ENCODE results near the gene PACS1. TPM values are rescaled to one million over a fixed set of nuclear protein-coding genes. Genes with fewer than 3 reads are reported as not detected.

PACS1 gene
- total RNA-seq, 1 experiment from 2014 or later, result 8.9 TPM

DNA sequence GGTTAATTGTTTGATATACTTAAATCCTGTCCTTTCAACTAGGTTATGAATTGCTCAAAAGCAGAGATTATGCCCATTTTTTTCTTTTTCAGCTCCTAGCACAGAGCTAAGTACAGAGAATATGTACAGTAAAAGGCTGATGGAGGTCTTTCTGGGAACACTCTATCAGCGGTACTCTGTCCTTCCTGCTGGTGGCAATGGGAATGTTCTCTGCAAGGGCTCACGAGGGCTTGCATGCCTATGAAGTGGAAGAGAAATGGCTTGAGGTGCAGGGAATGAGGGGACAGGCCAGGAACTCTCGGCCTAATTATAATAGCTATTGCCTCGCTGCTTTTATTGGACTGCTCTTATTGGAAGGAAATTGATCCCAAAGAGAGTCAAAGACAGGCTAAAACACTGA, 114.7 kb downstream of the PACS1 start:
- no peak for DNase-seq (ENCODE audit: low spot score)

GRCh38 chr11:66186470-66186869, 116.4 kb downstream of the PACS1 start:
- DNase-seq (ENCODE audit: low spot score), result no peak

DNA sequence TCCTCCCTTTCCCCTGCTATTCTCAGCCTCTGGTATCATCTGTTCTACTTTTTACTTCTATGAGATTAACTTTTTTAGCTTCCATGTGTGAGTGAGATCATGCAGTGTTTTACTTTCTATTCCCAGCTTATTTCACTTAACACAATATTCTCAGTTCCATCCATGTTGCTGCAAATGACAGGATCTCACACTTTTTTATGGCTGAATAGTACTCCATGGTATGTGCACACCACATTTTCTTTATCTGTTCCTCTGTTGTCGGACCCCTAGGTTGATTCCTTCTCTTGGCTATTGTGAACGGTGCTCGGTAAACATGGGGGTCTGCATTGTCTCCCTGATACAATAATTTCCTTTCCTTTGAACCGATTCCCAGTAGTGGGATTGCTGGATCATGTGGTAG, 117.4 kb downstream of the PACS1 start:
- DNase-seq (ENCODE audit: low spot score), result no peak

GRCh38 chr11:66188580-66188979, 118.5 kb downstream of the PACS1 start:
- DNase-seq (ENCODE audit: low spot score), result no peak

- no peak for DNase-seq (ENCODE audit: low spot score)
These were observed 119.1 kb downstream of the PACS1 start for GRCh38 chr11:66189031-66189745.

GRCh38 chr11:66190786-66191185, 120.7 kb downstream of the PACS1 start:
- DNase-seq (ENCODE audit: low spot score), result no peak

- DNase-seq (ENCODE audit: low spot score), result no peak
These were observed 122.2 kb downstream of the PACS1 start for GRCh38 chr11:66192181-66192863.

DNA sequence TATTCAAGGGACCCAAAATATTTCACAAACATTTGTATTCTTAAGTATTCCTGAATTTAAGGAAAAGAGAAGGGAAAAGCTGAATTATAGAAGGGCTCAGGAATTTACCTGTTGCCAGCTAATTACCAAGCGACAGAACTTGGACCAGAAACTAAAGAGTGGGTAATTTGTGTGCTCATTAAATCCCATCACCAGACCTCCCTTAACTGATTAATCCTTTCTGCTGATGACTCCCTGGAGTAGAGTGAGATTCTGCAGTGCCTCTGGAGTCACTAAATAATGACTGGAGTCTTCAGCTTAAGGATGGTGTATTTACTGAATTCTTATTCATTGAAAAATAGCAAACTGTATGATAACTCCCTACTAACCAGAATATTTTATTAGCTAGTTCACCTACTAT, 124.3 kb downstream of the PACS1 start:
- no peak for DNase-seq (ENCODE audit: low spot score)

GRCh38 chr11:66195867-66196266, 125.8 kb downstream of the PACS1 start:
- no peak for DNase-seq (ENCODE audit: low spot score)

DNA sequence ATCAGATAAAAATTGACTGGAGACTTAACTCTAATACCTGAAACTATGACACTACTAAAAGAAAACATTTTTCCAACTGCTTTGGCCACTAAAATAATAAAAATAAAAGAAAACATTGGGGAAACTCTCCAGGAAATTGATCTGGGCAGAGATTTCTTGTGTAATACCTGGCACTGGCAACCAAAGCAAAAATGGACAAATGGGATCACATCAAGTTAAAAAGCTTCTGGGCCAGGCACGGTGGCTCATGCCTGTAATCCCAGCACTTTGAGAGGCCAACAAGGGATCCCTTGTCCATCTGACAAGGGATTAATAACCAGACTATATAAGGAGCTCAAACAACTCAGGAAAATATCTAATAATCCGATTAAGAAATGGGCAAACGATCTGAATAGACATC, 133.8 kb downstream of the PACS1 start:
- no peak for DNase-seq (ENCODE audit: low spot score)

DNA sequence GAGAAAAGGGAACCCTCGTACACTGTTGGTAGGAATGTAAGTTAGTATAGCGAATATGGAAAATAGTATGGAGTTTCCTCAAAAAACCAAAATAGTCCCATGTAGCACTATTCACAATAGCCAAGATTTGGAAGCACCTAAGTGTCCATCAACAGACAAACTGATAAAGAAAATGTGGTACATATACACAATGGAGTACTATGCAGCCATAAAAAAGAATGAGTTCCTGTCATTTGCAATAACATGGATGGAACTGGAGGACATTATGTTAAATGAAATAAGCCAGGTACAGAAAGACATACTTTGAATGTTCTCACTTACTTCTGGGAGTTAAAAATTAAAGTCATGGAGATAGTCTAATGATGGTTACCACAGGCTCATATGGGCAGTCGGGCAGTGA, 134.3 kb downstream of the PACS1 start:
- no peak for DNase-seq (ENCODE audit: low spot score)

GRCh38 chr11:66207816-66208215, 137.7 kb downstream of the PACS1 start:
- DNase-seq (ENCODE audit: low spot score), result no peak

DNA sequence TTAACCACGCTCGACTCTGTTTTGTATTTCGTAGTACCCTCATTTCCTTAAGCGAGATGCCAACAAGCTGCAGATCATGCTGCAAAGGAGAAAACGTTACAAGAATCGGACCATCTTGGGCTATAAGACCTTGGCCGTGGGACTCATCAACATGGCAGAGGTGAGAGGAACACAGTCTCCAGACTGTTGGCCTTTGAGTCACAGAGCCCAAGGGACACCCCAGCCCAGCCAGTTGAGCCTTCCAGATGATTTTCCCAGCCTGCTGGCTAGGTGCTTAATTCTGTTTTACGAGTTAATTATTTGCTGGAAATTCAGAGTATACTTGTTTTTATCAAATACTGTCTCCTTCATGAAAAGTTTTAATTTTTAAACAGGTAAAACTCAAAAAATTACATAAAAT, 141.0 kb downstream of the PACS1 start:
- no peak for DNase-seq (ENCODE audit: low spot score)

GRCh38 chr11:66216911-66217310, 146.8 kb downstream of the PACS1 start:
- no peak for DNase-seq (ENCODE audit: low spot score)

DNA sequence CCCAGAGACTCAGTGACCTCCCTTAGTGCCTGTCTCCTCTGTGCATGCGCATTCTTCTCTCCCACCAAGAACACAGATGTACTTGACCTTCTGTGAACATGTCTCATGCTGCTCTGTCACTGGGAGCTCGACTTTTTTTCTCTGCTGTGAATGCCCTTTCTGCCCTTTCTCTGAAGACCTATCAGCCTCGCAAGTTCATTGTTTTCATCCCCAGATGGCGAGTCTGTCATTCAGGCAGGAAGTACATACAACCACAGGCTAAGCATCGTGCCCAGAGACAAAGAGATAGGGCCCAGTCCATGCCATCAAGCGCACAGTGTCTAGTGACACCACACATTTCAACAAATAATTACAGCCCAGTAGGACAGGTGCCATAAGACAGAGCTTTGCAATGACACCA, 148.0 kb downstream of the PACS1 start:
- DNase-seq (ENCODE audit: low spot score), result no peak

- DNase-seq (ENCODE audit: low spot score), result no peak
These were observed 149.0 kb downstream of the PACS1 start for GRCh38 chr11:66218846-66219620.

DNA sequence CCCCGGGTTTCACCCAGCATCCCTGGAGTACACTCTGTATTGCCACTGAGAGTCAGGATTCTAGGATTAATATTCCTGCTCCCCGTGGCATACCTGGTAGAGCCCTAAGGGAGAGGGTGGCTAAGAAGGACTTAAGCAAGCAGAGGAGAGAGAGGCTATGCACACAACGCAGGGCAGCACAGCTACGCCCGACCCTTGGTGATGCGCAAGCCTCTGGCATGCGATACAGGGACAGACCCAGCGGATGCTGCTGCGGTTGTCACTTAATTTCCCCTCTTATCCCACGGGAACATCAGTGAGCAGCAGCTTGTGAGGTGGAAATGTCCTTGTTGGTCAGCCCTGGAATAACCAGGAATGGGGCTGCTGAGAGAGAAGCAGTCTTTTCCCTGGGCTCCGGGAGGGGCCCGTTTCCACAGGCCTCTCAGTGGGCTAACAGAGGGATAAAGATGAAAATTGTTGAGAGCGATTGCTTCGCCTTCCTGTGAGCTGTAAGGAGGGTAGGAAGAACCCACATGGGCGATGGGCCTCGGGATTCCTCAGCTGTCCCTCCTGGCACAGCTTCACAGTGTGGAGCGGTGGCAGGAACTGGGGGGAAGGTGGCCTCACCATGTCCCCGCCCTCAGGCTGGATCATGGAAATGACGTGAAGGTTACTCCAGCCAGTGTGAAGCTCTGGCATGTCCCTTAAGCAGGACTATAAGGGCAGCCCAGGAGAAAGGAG, 149.9 kb downstream of the PACS1 start:
- DNase-seq (ENCODE audit: low spot score), result no peak

DNA sequence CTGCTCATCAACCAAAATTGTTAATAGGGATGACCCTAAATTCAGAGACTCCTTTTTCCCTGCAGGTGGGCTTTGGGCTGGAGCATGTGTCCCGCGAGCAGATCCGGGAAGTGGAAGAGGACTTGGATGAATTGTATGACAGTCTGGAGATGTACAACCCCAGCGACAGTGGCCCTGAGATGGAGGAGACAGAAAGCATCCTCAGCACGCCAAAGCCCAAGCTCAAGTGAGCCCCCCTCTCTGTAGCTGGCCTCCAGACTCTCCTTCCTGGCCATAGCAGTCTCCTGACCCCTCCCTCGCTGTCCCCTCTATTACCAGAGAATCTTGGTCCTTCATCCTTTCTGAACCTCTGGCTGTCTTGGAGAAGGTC, 150.5 kb downstream of the PACS1 start:
- DNase-seq (ENCODE audit: low spot score), result no peak

DNA sequence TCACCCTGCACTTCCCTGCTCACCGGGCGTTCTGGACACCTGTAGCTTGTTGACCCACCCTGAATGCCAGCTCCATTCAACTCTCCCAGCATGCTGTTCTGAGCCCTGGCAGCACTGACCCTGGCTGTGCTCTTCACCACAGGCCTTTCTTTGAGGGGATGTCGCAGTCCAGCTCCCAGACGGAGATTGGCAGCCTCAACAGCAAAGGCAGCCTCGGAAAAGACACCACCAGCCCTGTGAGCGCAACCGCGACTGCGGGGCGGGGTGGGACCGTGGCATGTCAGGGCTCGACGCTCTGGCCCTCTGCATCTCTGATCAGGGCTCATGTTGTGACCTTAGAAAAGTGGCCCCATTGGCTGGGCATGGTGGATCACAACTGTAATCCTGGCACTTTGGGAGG, 150.9 kb downstream of the PACS1 start:
- no peak for DNase-seq (ENCODE audit: low spot score)

DNA sequence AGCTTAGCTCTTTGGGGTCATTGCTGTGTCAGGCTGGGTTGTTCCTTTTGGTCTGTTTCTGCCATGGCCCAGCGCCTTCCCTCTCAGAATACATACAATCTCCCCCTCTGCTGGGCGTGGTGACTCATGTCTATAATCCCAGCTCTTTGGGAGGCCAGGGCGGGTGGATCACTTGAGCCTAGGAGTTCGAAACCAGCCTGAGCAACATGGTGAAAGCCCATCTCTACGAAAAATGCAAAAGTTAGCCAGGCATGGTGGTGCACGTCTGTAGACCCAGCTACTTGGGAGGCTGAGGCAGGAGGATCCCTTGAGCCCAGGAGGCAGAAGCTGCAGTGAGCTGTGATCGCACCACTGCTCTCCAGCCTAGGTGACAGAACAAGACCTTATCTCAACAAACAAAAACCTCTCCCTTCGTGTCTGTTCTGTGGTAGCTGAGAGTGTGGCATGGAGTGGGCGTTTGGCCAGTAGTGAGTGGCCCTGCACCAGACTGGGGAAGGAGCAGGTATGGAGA, 151.7 kb downstream of the PACS1 start:
- DNase-seq (ENCODE audit: low spot score), result no peak

DNA sequence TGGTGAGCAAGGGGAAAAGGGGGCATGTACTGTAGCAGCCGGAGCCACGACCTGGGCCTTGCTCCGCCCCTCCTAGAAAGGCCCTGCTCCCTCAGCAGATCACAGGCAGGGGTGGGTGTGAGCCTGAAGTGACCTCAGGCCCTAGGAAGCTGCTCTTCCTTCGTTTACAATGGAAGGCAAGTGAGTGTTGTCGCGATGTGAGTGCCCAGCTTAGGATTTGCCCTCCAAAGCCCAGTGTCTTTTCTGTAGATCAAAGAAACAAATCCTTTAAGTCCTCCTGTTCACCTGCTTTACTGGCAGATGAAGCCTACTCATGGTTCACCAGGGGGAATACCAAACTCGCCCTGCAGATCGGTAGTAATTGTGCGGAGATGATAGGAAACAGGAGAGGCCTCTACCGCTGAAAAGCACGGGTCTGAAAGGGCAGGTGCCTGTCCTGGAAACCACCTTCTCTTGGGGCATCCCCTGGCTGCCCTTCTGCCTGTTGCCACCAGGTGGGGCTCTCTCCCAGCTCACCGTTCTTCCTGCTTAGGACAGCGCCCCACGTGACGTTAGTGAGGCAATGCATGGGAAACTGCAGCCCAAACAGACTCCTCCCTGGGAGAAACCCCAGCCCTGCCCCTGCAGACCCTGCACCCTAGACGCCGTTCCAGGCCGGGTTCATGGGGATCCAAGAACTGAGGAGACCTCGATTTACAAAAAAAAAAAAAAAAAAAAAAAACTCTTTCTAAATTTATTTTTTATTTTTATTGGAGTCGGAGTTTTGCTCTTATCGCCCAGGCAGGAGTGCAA, 152.5 kb downstream of the PACS1 start:
- peak; percentile 88 for DNase-seq (ENCODE audit: low spot score)
